IMR-90 (cell line): ENCODE measurements around the gene PGM2.

Experiments used
- CTCF ChIP-seq: conservative IDR thresholded peaks from 2 replicates; pipeline ENCODE4 v1.5.1; 2012; ENCODE audit warnings: mild to moderate bottlenecking, low read depth, low read length, improper control_type of control experiment
- MAFK ChIP-seq: IDR thresholded peaks from 2 replicates; pipeline ENCODE4 v1.6.1; 2012; ENCODE audit warnings: low read depth, low read length, improper control_type of control experiment
- NFE2L2 ChIP-seq: fragments of 150-350 bp; IDR thresholded peaks from 2 replicates; pipeline ENCODE4 v1.6.1; 2016; ENCODE audit warnings: low read depth, mild to moderate bottlenecking, low read length

GRCh38 chr4:37902212-37902611, 75.7 kb downstream of the PGM2 start:
- TF ChIP-seq MAFK (no peak), CTCF (no peak), NFE2L2 (no peak)
